A673 (cell line): ENCODE results near the gene TYR. TPM values are rescaled to one million over a fixed set of nuclear protein-coding genes. Genes with fewer than 3 reads are reported as not detected.
"Not testable (repeated sequence)": the region's sequence is repeated elsewhere in the genome, so short reads cannot be mapped to it uniquely, and the experiment has no call there.

Experiments used
- BruUV-seq: library from RNA; stranded (reverse); fragments of 400-500 nt; replicated peaks from 2 replicates; lab custom pipeline; 2021; lab: Mats Ljungman, UMichigan
- CTCF ChIA-PET: fragments of 300-600 bp; sonication (Branson Sonifier 250); formaldehyde crosslinking; loops from one replicate; lab custom pipeline; 2022; ENCODE audit warnings: antibody characterized with exemption; lab: Charles Lee
- POLR2A ChIA-PET: fragments of 300-600 bp; sonication (Branson Sonifier 250); formaldehyde crosslinking; loops from one replicate; lab custom pipeline; 2022; ENCODE audit warnings: antibody characterized with exemption; ENCODE audit not compliant: low non-redundant PET; lab: Charles Lee
- DNase-seq: peaks from one replicate; pipeline ENCODE4 v3.0.0-alpha.2; 2015; ENCODE audit warnings: low spot score
- H3K27ac ChIP-seq: fragments of 200-600 bp; sonication (generic); 2 replicates; pipeline ENCODE4 v1.5.1; 2016; ENCODE audit warnings: mixed run types, low read depth, mild to moderate bottlenecking, mixed read lengths, antibody characterized with exemption, low read length; ENCODE audit not compliant: poor library complexity, severe bottlenecking
- H3K27me3 ChIP-seq: fragments of 200-600 bp; sonication (generic); replicated peaks from 2 replicates; pipeline ENCODE4 v1.6.1; 2017; ENCODE audit warnings: mixed run types, low read depth, mild to moderate bottlenecking, mixed read lengths, antibody characterized with exemption, low read length; ENCODE audit not compliant: insufficient read depth, poor library complexity
- H3K36me3 ChIP-seq: fragments of 200-600 bp; sonication (generic); 2 replicates; pipeline ENCODE4 v1.6.1; 2016; ENCODE audit warnings: mixed run types, mild to moderate bottlenecking, mixed read lengths, antibody characterized with exemption, low read length; ENCODE audit not compliant: insufficient read depth, poor library complexity, severe bottlenecking
- H3K4me1 ChIP-seq: fragments of 200-600 bp; sonication (generic); 2 replicates; pipeline ENCODE4 v1.6.1; 2017; ENCODE audit warnings: mixed run types, mild to moderate bottlenecking, mixed read lengths, antibody characterized with exemption, low read length; ENCODE audit not compliant: insufficient read depth, poor library complexity, severe bottlenecking
- H3K4me3 ChIP-seq: fragments of 200-600 bp; sonication (generic); 2 replicates; pipeline ENCODE4 v1.5.1; 2016; ENCODE audit warnings: low read depth, mixed run types, mild to moderate bottlenecking, mixed read lengths, low read length; ENCODE audit not compliant: poor library complexity, severe bottlenecking
- H3K9me3 ChIP-seq: fragments of 200-600 bp; sonication (generic); 2 replicates; pipeline ENCODE4 v1.6.1; 2016; ENCODE audit warnings: mixed run types, low read depth, mild to moderate bottlenecking, mixed read lengths, antibody characterized with exemption, low read length; ENCODE audit not compliant: poor library complexity, severe bottlenecking
- CTCF ChIP-seq: fragments of 300-800, 200-600 bp; sonication (generic); conservative IDR thresholded peaks from 2 replicates; pipeline ENCODE4 v1.5.1; 2017; ENCODE audit warnings: low read depth, mild to moderate bottlenecking, antibody characterized with exemption, low read length, moderate library complexity, mixed read lengths
- intact Hi-C: fragments of 100-400 bp; cut with micrococcal nuclease; formaldehyde crosslinking; loops from one replicate; pipeline ENCODE4 v1.10.0; 2022; ENCODE audit not compliant: unreplicated experiment
- total RNA-seq: library from RNA; stranded (reverse); gene quantifications from 2 replicates; pipeline ENCODE4 v1.2.3, GENCODE V29; 2021

Gene TYR
- total RNA-seq, 1 experiment from 2014 or later: not detected

DNA sequence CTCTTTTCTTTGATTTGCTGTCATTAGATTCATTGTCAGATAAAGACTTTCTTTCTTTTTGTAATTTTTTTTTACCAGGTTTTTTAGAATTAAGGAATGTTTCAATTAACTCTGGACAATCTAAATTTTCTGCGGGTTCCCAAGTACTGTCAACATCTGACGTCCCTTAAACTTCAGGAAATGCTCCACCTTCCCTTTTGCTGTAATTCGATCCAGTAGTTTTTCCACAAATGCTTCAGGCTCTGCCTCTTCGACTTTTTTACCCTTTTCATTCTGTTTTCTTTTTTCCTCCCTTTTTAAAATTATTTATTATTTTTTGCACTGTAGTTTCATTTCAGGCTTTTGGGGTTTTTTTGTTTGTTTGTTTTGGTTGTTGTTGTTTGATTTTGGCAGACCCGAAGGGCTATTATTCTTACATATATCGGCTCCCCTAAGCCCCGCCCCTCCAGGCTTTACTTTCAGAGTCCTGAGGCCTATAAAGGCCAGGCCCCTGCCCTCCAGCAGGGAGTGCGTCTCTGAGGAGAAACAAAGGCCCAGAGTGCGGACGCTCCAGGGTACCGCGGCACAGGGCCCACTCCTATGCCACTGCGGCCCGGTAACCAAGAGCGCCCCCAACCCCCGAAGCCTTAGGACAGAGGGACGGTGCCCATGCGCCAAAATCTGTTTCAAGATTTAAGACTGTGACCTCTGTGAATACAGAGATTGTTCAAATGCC lies 116.4 kb downstream of the TYR start:
- ChIA-PET POLR2A (no interaction called here), CTCF (no interaction called here)
- H3K9me3 ChIP-seq: no peaks in the 10 kb centered on the region
- H3K4me1 ChIP-seq: no peaks in the 10 kb centered on the region
- no peaks in the 10 kb centered on the region for H3K27me3 ChIP-seq
- no peak for TF ChIP-seq CTCF
- BruUV-seq: no TSS peak
- H3K27ac ChIP-seq: no peak overlapping the region
- intact Hi-C loops: no loop called here
- no peaks in the 10 kb centered on the region for H3K36me3 ChIP-seq
- no peak overlapping the region for H3K4me3 ChIP-seq
- no peak for DNase-seq

GRCh38 chr11:89295023-89295422 lies 117.3 kb downstream of the TYR start:
- H3K27me3 ChIP-seq, POLR2A ChIA-PET, H3K27ac ChIP-seq, H3K4me3 ChIP-seq, H3K4me1 ChIP-seq, CTCF ChIA-PET, DNase-seq, intact Hi-C loops, BruUV-seq, H3K36me3 ChIP-seq, H3K9me3 ChIP-seq: not testable (repeated sequence)

- H3K36me3 ChIP-seq, intact Hi-C loops, H3K4me1 ChIP-seq, DNase-seq, H3K9me3 ChIP-seq, H3K27ac ChIP-seq, POLR2A ChIA-PET, CTCF ChIA-PET, BruUV-seq, H3K27me3 ChIP-seq, H3K4me3 ChIP-seq: not testable (repeated sequence)
Observed at GRCh38 chr11:89303029-89303428, 125.4 kb downstream of the TYR start.

DNA sequence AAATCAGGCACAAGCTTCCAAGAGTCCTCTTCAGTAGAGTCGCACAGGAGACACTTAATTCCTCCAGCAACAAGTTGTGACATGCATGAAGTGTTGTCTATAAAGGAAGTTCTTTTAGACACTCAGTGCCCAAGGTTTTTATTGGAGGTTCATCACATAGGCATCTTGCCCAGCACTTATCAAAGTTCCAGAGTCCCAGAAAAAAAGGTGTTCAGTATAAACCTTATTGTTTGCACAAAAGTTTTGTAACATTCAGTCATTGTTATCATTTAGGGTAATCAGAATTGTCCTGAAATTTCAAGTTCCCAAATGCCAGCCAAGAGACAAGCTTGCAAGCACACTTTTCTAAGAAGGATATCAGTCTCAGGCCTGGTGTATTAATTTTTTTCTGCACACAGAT lies 130.6 kb downstream of the TYR start:
- H3K4me3 ChIP-seq, intact Hi-C loops, CTCF ChIA-PET, H3K9me3 ChIP-seq, H3K36me3 ChIP-seq, BruUV-seq, POLR2A ChIA-PET, DNase-seq, H3K4me1 ChIP-seq, H3K27me3 ChIP-seq, H3K27ac ChIP-seq: not testable (repeated sequence)

GRCh38 chr11:89309321-89309985 lies 131.8 kb downstream of the TYR start:
- H3K27ac ChIP-seq, DNase-seq, intact Hi-C loops, BruUV-seq, H3K27me3 ChIP-seq, POLR2A ChIA-PET, H3K4me1 ChIP-seq, H3K36me3 ChIP-seq, H3K4me3 ChIP-seq, CTCF ChIA-PET, H3K9me3 ChIP-seq: not testable (repeated sequence)

GRCh38 chr11:89310607-89311006 lies 132.9 kb downstream of the TYR start:
- H3K27ac ChIP-seq, H3K4me3 ChIP-seq, H3K36me3 ChIP-seq, H3K4me1 ChIP-seq, intact Hi-C loops, H3K27me3 ChIP-seq, CTCF ChIA-PET, H3K9me3 ChIP-seq, DNase-seq, BruUV-seq, POLR2A ChIA-PET: not testable (repeated sequence)
